Neuronal stem cell (in vitro differentiated cells): Measurements from ENCODE around the gene PDE11A.

Source experiments
- DNase-seq: peaks from one replicate; pipeline ENCODE4 v3.0.0-alpha.2; 2013; ENCODE audit warnings: low spot score
- H2AFZ ChIP-seq: one replicate; pipeline ENCODE4 v1.6.1; 2013; ENCODE audit warnings: mild to moderate bottlenecking, low read length, inconsistent platforms
- H2AK5ac ChIP-seq: 2 replicates; pipeline ENCODE4 v1.6.1; 2013; ENCODE audit warnings: low read depth, mild to moderate bottlenecking, inconsistent platforms, low read length, moderate library complexity, mixed read lengths
- H2BK120ac ChIP-seq: 2 replicates; pipeline ENCODE4 v1.6.1; 2013; ENCODE audit warnings: low read depth, mild to moderate bottlenecking, inconsistent platforms, low read length, moderate library complexity, mixed read lengths
- H2BK12ac ChIP-seq: one replicate; pipeline ENCODE4 v1.6.1; 2013; ENCODE audit warnings: low read length, inconsistent platforms
- H2BK15ac ChIP-seq: 2 replicates; pipeline ENCODE4 v1.6.1; 2013; ENCODE audit warnings: mild to moderate bottlenecking, low read length, inconsistent platforms, mixed read lengths
- H2BK5ac ChIP-seq: one replicate; pipeline ENCODE4 v1.6.1; 2013; ENCODE audit warnings: inconsistent platforms, mild to moderate bottlenecking, low read length, moderate library complexity
- H3K14ac ChIP-seq: one replicate; pipeline ENCODE4 v1.6.1; 2013; ENCODE audit warnings: low read length, inconsistent platforms
- H3K18ac ChIP-seq: 2 replicates; pipeline ENCODE4 v1.6.1; 2013; ENCODE audit warnings: low read length, inconsistent platforms
- H3K23ac ChIP-seq: 2 replicates; pipeline ENCODE4 v1.6.1; 2013; ENCODE audit warnings: low read depth, mild to moderate bottlenecking, mixed read lengths, low read length, inconsistent platforms; ENCODE audit not compliant: poor library complexity
- H3K27ac ChIP-seq: replicated peaks from 3 replicates; pipeline ENCODE4 v1.5.1; 2013; ENCODE audit warnings: low read length, inconsistent platforms
- H3K27me3 ChIP-seq, 3 experiments: 2 replicates each; pipeline ENCODE4 v1.6.1; 2013; ENCODE audit warnings: low read length in 3 of 3, mild to moderate bottlenecking in 2 of 3, inconsistent platforms in 1 of 3, low read depth in 1 of 3, mixed read lengths in 1 of 3, moderate library complexity in 1 of 3; ENCODE audit not compliant: control insufficient read depth in 3 of 3, insufficient read depth in 3 of 3
- H3K36me3 ChIP-seq, 2 donors: replicated peaks in 1 of 2; 2 replicates each; pipeline ENCODE4 v1.6.1; 2013; ENCODE audit warnings: low read length in 2 of 2; ENCODE audit not compliant: control insufficient read depth in 2 of 2, insufficient read depth in 2 of 2
- H3K4ac ChIP-seq: 2 replicates; pipeline ENCODE4 v1.6.1; 2013; ENCODE audit warnings: inconsistent platforms, mild to moderate bottlenecking, low read length, moderate library complexity
- H3K4me1 ChIP-seq, 2 donors: 1 replicate in 1 of 2; 2 replicates in 1 of 2; pipeline ENCODE4 v1.6.1; 2013; ENCODE audit warnings: low read length in 2 of 2, low read depth in 1 of 2; ENCODE audit not compliant: control insufficient read depth in 2 of 2, insufficient read depth in 1 of 2
- H3K4me2 ChIP-seq: one replicate; pipeline ENCODE4 v1.6.1; 2013; ENCODE audit warnings: mild to moderate bottlenecking, low read length, inconsistent platforms; ENCODE audit not compliant: insufficient read depth, poor library complexity, severe bottlenecking
- H3K4me3 ChIP-seq, 2 donors: 2 replicates each; pipeline ENCODE4 v1.5.1; 2013; ENCODE audit warnings: low read length in 2 of 2, mild to moderate bottlenecking in 2 of 2, inconsistent platforms in 1 of 2, moderate library complexity in 1 of 2
- H3K79me1 ChIP-seq: one replicate; pipeline ENCODE4 v1.6.1; 2013; ENCODE audit warnings: low read depth, mild to moderate bottlenecking, inconsistent platforms, low read length, moderate library complexity
- H3K9ac ChIP-seq: one replicate; pipeline ENCODE4 v1.6.1; 2013; ENCODE audit warnings: mild to moderate bottlenecking, low read depth, low read length, inconsistent platforms; ENCODE audit not compliant: poor library complexity
- H3K9me3 ChIP-seq, 2 donors: replicated peaks in 1 of 2; 2 replicates each; pipeline versions ENCODE3 to v1.6.1; 2013; ENCODE audit warnings: low read length in 2 of 2, mild to moderate bottlenecking in 2 of 2, inconsistent platforms in 1 of 2, low read depth in 1 of 2, mixed read lengths in 1 of 2, moderate library complexity in 1 of 2; ENCODE audit not compliant: control insufficient read depth in 2 of 2, insufficient read depth in 1 of 2
- H4K8ac ChIP-seq: one replicate; pipeline ENCODE4 v1.6.1; 2013; ENCODE audit warnings: low read depth, mild to moderate bottlenecking, inconsistent platforms, low read length, moderate library complexity
- H4K91ac ChIP-seq: one replicate; pipeline ENCODE4 v1.6.1; 2013; ENCODE audit warnings: low read length, low read depth, mild to moderate bottlenecking, inconsistent platforms; ENCODE audit not compliant: poor library complexity
- WGBS, 2 donors: extraction: QIAGEN DNeasy Blood & Tissue Kit; methylation state at CpG; one replicate each; pipeline ENCODE4 v1.1.7; 2013; ENCODE audit warnings: missing lambda C conversion rate in 2 of 2, mixed read lengths in 1 of 2; ENCODE audit not compliant: insufficient read length in 2 of 2, insufficient replicate concordance in 1 of 2; ENCODE audit errors: extremely low coverage in 2 of 2; 5-methylcytosine and 5-hydroxymethylcytosine counted together

Gene PDE11A

GRCh38 chr2:177593402-177593801 is 479.2 kb downstream of the PDE11A start:
- H3K9me3 ChIP-seq: no peaks in the 10 kb centered on the region
- no CpG with 5 or more reads among the region's 3 CpGs for WGBS, 2 donors
- no peak overlapping the region for H3K27ac ChIP-seq
- no peak overlapping the region for H2AK5ac ChIP-seq
- no peak overlapping the region for H3K9ac ChIP-seq
- no peak for DNase-seq
- no peak overlapping the region for H3K23ac ChIP-seq
- H3K27me3 ChIP-seq: no peaks in the 10 kb centered on the region
- H4K91ac ChIP-seq: no peak overlapping the region
- no peaks in the 10 kb centered on the region for H3K79me1 ChIP-seq
- H3K36me3 ChIP-seq: no peaks in the 10 kb centered on the region
- peak overlapping the region; percentile 90 for H2AFZ ChIP-seq
- peaks cover 2 to 15% of the 10 kb centered on the region in 2 donors for H3K4me1 ChIP-seq
- no peak overlapping the region for H2BK15ac ChIP-seq
- H3K18ac ChIP-seq: no peak overlapping the region
- peak overlapping the region; percentile 46 for H2BK5ac ChIP-seq
- no peak overlapping the region for H3K4me2 ChIP-seq
- no peak overlapping the region for H3K14ac ChIP-seq
- no peak overlapping the region for H2BK120ac ChIP-seq
- no peak overlapping the region for H4K8ac ChIP-seq
- no peak overlapping the region for H3K4me3 ChIP-seq
- no peak overlapping the region for H3K4ac ChIP-seq
- no peak overlapping the region for H2BK12ac ChIP-seq

GRCh38 chr2:177592945-177593344 is 479.6 kb downstream of the PDE11A start:
- Histone ChIP-seq H3K4me2 (no peak overlapping the region), H3K27me3 (no peaks in the 10 kb centered on the region), H3K79me1 (no peaks in the 10 kb centered on the region), H2BK5ac (no peak overlapping the region), H2BK15ac (no peak overlapping the region), H3K14ac (no peak overlapping the region), H3K36me3 (no peaks in the 10 kb centered on the region), H2BK12ac (no peak overlapping the region), H2BK120ac (no peak overlapping the region), H3K4ac (no peak overlapping the region), H3K4me3 (no peak overlapping the region), H3K18ac (no peak overlapping the region), H3K27ac (no peak overlapping the region), H3K9ac (no peak overlapping the region), H3K4me1 (peaks cover 2 to 10% of the 10 kb centered on the region in 2 donors), H2AK5ac (no peak overlapping the region), H4K8ac (no peak overlapping the region), H3K23ac (no peak overlapping the region), H4K91ac (no peak overlapping the region), H3K9me3 (no peaks in the 10 kb centered on the region), H2AFZ (no peak overlapping the region)
- DNase-seq: no peak

GRCh38 chr2:177592397-177592796 is 480.2 kb downstream of the PDE11A start:
- Histone ChIP-seq H2AK5ac (no peak overlapping the region), H3K18ac (no peak overlapping the region), H4K8ac (no peak overlapping the region), H3K27me3 (no peaks in the 10 kb centered on the region), H2BK5ac (no peak overlapping the region), H2AFZ (no peak overlapping the region), H3K14ac (no peak overlapping the region), H3K79me1 (no peaks in the 10 kb centered on the region), H3K4me3 (no peak overlapping the region), H3K9me3 (no peaks in the 10 kb centered on the region), H3K4me2 (no peak overlapping the region), H3K9ac (no peak overlapping the region), H3K27ac (no peak overlapping the region), H3K4ac (no peak overlapping the region), H3K23ac (no peak overlapping the region), H2BK15ac (no peak overlapping the region), H3K36me3 (no peaks in the 10 kb centered on the region), H4K91ac (no peak overlapping the region), H2BK12ac (no peak overlapping the region), H3K4me1 (peaks cover 2 to 7% of the 10 kb centered on the region in 2 donors), H2BK120ac (no peak overlapping the region)
- DNase-seq: no peak
- WGBS, 2 donors: no CpG with 5 or more reads among the region's 2 CpGs

GRCh38 chr2:177589186-177589585 is 483.4 kb downstream of the PDE11A start:
- Histone ChIP-seq H2BK120ac (no peak overlapping the region), H3K9ac (no peak overlapping the region), H3K4ac (no peak overlapping the region), H3K4me3 (no peak overlapping the region), H2BK15ac (no peak overlapping the region), H2AFZ (no peak overlapping the region), H4K8ac (no peak overlapping the region), H3K9me3 (no peaks in the 10 kb centered on the region), H3K14ac (no peak overlapping the region), H3K36me3 (no peaks in the 10 kb centered on the region), H3K18ac (no peak overlapping the region), H2BK12ac (no peak overlapping the region), H2AK5ac (no peak overlapping the region), H2BK5ac (no peak overlapping the region), H3K27me3 (no peaks in the 10 kb centered on the region), H3K27ac (no peak overlapping the region), H3K23ac (no peak overlapping the region), H4K91ac (no peak overlapping the region), H3K4me1 (peaks cover 2 to 7% of the 10 kb centered on the region in 2 donors), H3K79me1 (no peaks in the 10 kb centered on the region), H3K4me2 (no peak overlapping the region)
- no CpG with 5 or more reads among the region's 1 CpG for WGBS, 2 donors
- DNase-seq: no peak
